ENCODE results near the gene RAPGEF1.
A peak's percentile ranks its signal among the peaks of the same experiment; 100 is the strongest.

Gene RAPGEF1

GRCh38 chr9:131603199-131603598 lies 136.7 kb downstream of the RAPGEF1 start:
- peak in 1 of 14 donors; percentile 31 for DNase-seq

GRCh38 chr9:131601683-131602181 lies 138.1 kb downstream of the RAPGEF1 start:
- DNase-seq, result no peak

- peak in 11 of 14 donors; percentile 36 to 74 (median 54) for DNase-seq
These were observed 141.8 kb downstream of the RAPGEF1 start for GRCh38 chr9:131598121-131598520.

GRCh38 chr9:131597246-131597645 lies 142.6 kb downstream of the RAPGEF1 start:
- DNase-seq, result no peak

GRCh38 chr9:131596430-131596743 lies 143.5 kb downstream of the RAPGEF1 start:
- no peak for DNase-seq

- DNase-seq, result no peak
These were observed 144.0 kb downstream of the RAPGEF1 start for GRCh38 chr9:131595696-131596429.

GRCh38 chr9:131594906-131595665 lies 144.8 kb downstream of the RAPGEF1 start:
- no peak for DNase-seq

GRCh38 chr9:131593936-131594665 lies 145.8 kb downstream of the RAPGEF1 start:
- DNase-seq, result peak in 1 of 14 donors; percentile 61

GRCh38 chr9:131593091-131593820 lies 146.6 kb downstream of the RAPGEF1 start:
- no peak for DNase-seq

- no peak for DNase-seq
These were observed 148.0 kb downstream of the RAPGEF1 start for GRCh38 chr9:131591845-131592208.

GRCh38 chr9:131590907-131591844 lies 148.7 kb downstream of the RAPGEF1 start:
- peak in 11 of 14 donors; percentile 21 to 75 (median 46) for DNase-seq

GRCh38 chr9:131590449-131590848 lies 149.4 kb downstream of the RAPGEF1 start:
- peak in 1 of 14 donors; percentile 27 for DNase-seq

GRCh38 chr9:131589993-131590392 lies 149.9 kb downstream of the RAPGEF1 start:
- no peak for DNase-seq

GRCh38 chr9:131589124-131589711 lies 150.7 kb downstream of the RAPGEF1 start:
- peak in 2 of 14 donors; percentile 51 to 97 for DNase-seq

GRCh38 chr9:131588396-131588795 lies 151.5 kb downstream of the RAPGEF1 start:
- no peak for DNase-seq

- no peak for DNase-seq
These were observed 152.0 kb downstream of the RAPGEF1 start for GRCh38 chr9:131587906-131588305.

GRCh38 chr9:131587331-131587730 lies 152.5 kb downstream of the RAPGEF1 start:
- no peak for DNase-seq

- peak in 3 of 14 donors; percentile 16 to 18 (median 17) for DNase-seq
These were observed 154.5 kb downstream of the RAPGEF1 start for GRCh38 chr9:131585375-131585774.

GRCh38 chr9:131584858-131585257 lies 155.0 kb downstream of the RAPGEF1 start:
- no peak for DNase-seq

- DNase-seq, result no peak
These were observed 155.9 kb downstream of the RAPGEF1 start for GRCh38 chr9:131583836-131584555.

Data from C1 segment of cervical spinal cord (tissue), 14 donors.